GM23338 (cell line): ENCODE measurements around the gene RMND5B. TPM values are rescaled to one million over a fixed set of nuclear protein-coding genes. Genes with fewer than 3 reads are reported as not detected.

Source experiments
- ATAC-seq: fragments of 200-7000 bp; cut with Tn5 transposase; 3 replicates; pipeline ENCODE4 v1.9.1; 2020
- DNase-seq: peaks from one replicate; pipeline ENCODE4 v3.0.0-alpha.2; 2015; ENCODE audit warnings: low spot score
- H2AFZ ChIP-seq: fragments of 200-600 bp; sonication (generic); 2 replicates; pipeline ENCODE4 v1.8.0; 2016; ENCODE audit warnings: antibody characterized with exemption, mild to moderate bottlenecking, moderate library complexity
- H3F3A ChIP-seq: fragments of 200-600 bp; sonication (generic); replicated peaks from 2 replicates; pipeline ENCODE4 v1.8.0; 2017; ENCODE audit warnings: antibody characterized with exemption, mixed run types, low read depth
- H3K27ac ChIP-seq: fragments of 200-600 bp; sonication (generic); 2 replicates; pipeline ENCODE4 v1.6.1; 2016; ENCODE audit warnings: low read depth
- H3K27me3 ChIP-seq: fragments of 200-600 bp; sonication (generic); 2 replicates; pipeline ENCODE4 v1.8.0; 2016; ENCODE audit warnings: mild to moderate bottlenecking, mixed run types, moderate library complexity; ENCODE audit not compliant: insufficient read depth
- H3K36me3 ChIP-seq: fragments of 200-600 bp; sonication (generic); 2 replicates; pipeline ENCODE4 v1.8.0; 2016; ENCODE audit warnings: mild to moderate bottlenecking; ENCODE audit not compliant: insufficient read depth
- H3K4me1 ChIP-seq: fragments of 200-600 bp; sonication (generic); 2 replicates; pipeline ENCODE4 v1.8.0; 2016; ENCODE audit warnings: mild to moderate bottlenecking, moderate library complexity; ENCODE audit not compliant: insufficient read depth
- H3K4me2 ChIP-seq: fragments of 200-600 bp; sonication (generic); 2 replicates; pipeline ENCODE4 v1.7.1; 2017; ENCODE audit warnings: mixed run types
- H3K4me3 ChIP-seq: fragments of 200-600 bp; sonication (generic); 2 replicates; pipeline ENCODE4 v1.6.1; 2016; ENCODE audit warnings: mixed run types
- H3K79me2 ChIP-seq: fragments of 200-600 bp; sonication (generic); replicated peaks from 2 replicates; pipeline ENCODE4 v1.8.0; 2017; ENCODE audit warnings: mild to moderate bottlenecking; ENCODE audit not compliant: insufficient read depth
- H3K9me2 ChIP-seq: fragments of 200-600 bp; sonication (generic); 2 replicates; pipeline ENCODE4 v1.8.0; 2017; ENCODE audit not compliant: insufficient read depth
- H4K20me1 ChIP-seq: fragments of 200-600 bp; sonication (generic); replicated peaks from 2 replicates; pipeline ENCODE4 v1.8.0; 2017; ENCODE audit warnings: mild to moderate bottlenecking; ENCODE audit not compliant: insufficient read depth
- H3K27ac Mint-ChIP-seq: 2 replicates; pipeline ENCODE4 v1.8.0; 2020; ENCODE audit warnings: inconsistent platforms, mild to moderate bottlenecking, moderate library complexity, mixed read lengths
- H3K27me3 Mint-ChIP-seq: 3 replicates; pipeline ENCODE4 v1.8.0; 2022; ENCODE audit warnings: low read depth, mild to moderate bottlenecking, moderate library complexity, mixed read lengths, inconsistent platforms; ENCODE audit not compliant: insufficient read depth, poor library complexity
- H3K36me3 Mint-ChIP-seq: 3 replicates; pipeline ENCODE4 v1.8.0; 2021; ENCODE audit warnings: low read depth, mild to moderate bottlenecking, inconsistent platforms, moderate library complexity, mixed read lengths
- H3K4me1 Mint-ChIP-seq: 3 replicates; pipeline ENCODE4 v1.8.0; 2020; ENCODE audit warnings: mild to moderate bottlenecking, inconsistent platforms, mixed read lengths
- H3K4me3 Mint-ChIP-seq: 3 replicates; pipeline ENCODE4 v1.8.0; 2021; ENCODE audit warnings: moderate library complexity, mild to moderate bottlenecking, inconsistent platforms, mixed read lengths
- H3K9me3 Mint-ChIP-seq: 3 replicates; pipeline ENCODE4 v1.8.0; 2020; ENCODE audit warnings: moderate library complexity, mild to moderate bottlenecking, inconsistent platforms, mixed read lengths
- CREB1 ChIP-seq: fragments of 250-450 bp; sonication (Bioruptor Pico); IDR thresholded peaks from 2 replicates; pipeline ENCODE4 v1.5.0; 2020; ENCODE audit warnings: low read depth, mild to moderate bottlenecking, moderate library complexity
- CTCF ChIP-seq, 2 experiments: fragments of 200-600 bp in 1 of 2; sonication (generic) in 1 of 2; conservative IDR thresholded peaks; 2 replicates each; pipeline versions ENCODE4 v1.5.1 to v1.6.1; 2016 to 2017; ENCODE audit warnings: antibody characterized with exemption in 2 of 2, low read depth in 2 of 2, mild to moderate bottlenecking in 2 of 2, moderate library complexity in 1 of 2
- ETS1 ChIP-seq: IDR thresholded peaks from 2 replicates; pipeline ENCODE4 v1.6.1; 2016; ENCODE audit warnings: antibody characterized with exemption
- EZH2 ChIP-seq: fragments of 200-600 bp; sonication (generic); IDR thresholded peaks from one replicate; pipeline ENCODE4 v1.8.0; 2017; ENCODE audit warnings: antibody characterized with exemption, mild to moderate bottlenecking, low read depth; ENCODE audit not compliant: unreplicated experiment
- EZH2phosphoT487 ChIP-seq: fragments of 200-600 bp; sonication (generic); IDR thresholded peaks from one replicate; pipeline ENCODE4 v1.8.1; 2018; ENCODE audit warnings: antibody characterized with exemption; ENCODE audit not compliant: unreplicated experiment
- JUNB ChIP-seq: IDR thresholded peaks from one replicate; pipeline ENCODE4 v1.6.1; 2016; ENCODE audit warnings: antibody characterized with exemption; ENCODE audit not compliant: unreplicated experiment
- NANOG ChIP-seq: IDR thresholded peaks from 2 replicates; pipeline ENCODE4 v1.6.1; 2016; ENCODE audit warnings: antibody characterized with exemption, borderline replicate concordance
- POLR2AphosphoS5 ChIP-seq: IDR thresholded peaks from 2 replicates; pipeline ENCODE4 v1.6.1; 2016; ENCODE audit warnings: antibody characterized with exemption, low read depth
- REST ChIP-seq: IDR thresholded peaks from one replicate; pipeline ENCODE4 v1.6.1; 2018; ENCODE audit warnings: antibody characterized with exemption; ENCODE audit not compliant: unreplicated experiment
- STAT1 ChIP-seq: IDR thresholded peaks from one replicate; pipeline ENCODE4 v1.6.1; 2016; ENCODE audit warnings: antibody characterized with exemption; ENCODE audit not compliant: unreplicated experiment
- ZNF114 ChIP-seq: fragments of 250-450 bp; sonication (Bioruptor Pico); IDR thresholded peaks from 2 replicates; pipeline ENCODE4 v1.5.0; 2020; ENCODE audit warnings: mild to moderate bottlenecking, moderate library complexity
- ZNF331 ChIP-seq: fragments of 250-450 bp; sonication (Bioruptor Pico); IDR thresholded peaks from 2 replicates; pipeline ENCODE4 v1.5.0; 2020; ENCODE audit warnings: low read depth, mild to moderate bottlenecking, moderate library complexity
- ZNF462 ChIP-seq: fragments of 250-450 bp; sonication (Bioruptor Pico); IDR thresholded peaks from 2 replicates; pipeline ENCODE4 v1.5.0; 2020; ENCODE audit warnings: mild to moderate bottlenecking, moderate library complexity
- polyA plus RNA-seq: library from polyadenylated mRNA; unstranded; fragments of >200 nt; fragmentation: Nextera tagmentation; extraction: Ambion mirVana; gene quantifications from 2 replicates; pipeline ENCODE4 v1.2.1, GENCODE V29; 2016
- total RNA-seq: library from RNA; depleted of rRNA; stranded (reverse); fragments of >200 nt; shearing (Covaris generic); gene quantifications from 2 replicates; pipeline ENCODE4 v1.2.3, GENCODE V29; 2014

Gene RMND5B
- total and polyA plus RNA-seq, 2 experiments from 2014 or later = 47.5 to 101 TPM

GRCh38 chr5:178090856-178091255, 40.0 kb upstream of the RMND5B start (continued):
- TF ChIP-seq ZNF462 (no peak), JUNB (no peak), CREB1 (CRISPR knock-in tag) (no peak), NANOG (no peak), ZNF331 (CRISPR knock-in tag) (no peak), STAT1 (no peak), POLR2AphosphoS5 (no peak), EZH2phosphoT487 (no peak)

- no peaks in the 10 kb centered on the region for H3K79me2 ChIP-seq
- no peaks in the 10 kb centered on the region for H3K4me1 ChIP-seq
- H3K9me3 Mint-ChIP-seq = peaks cover 22% of the 10 kb centered on the region
- H3K36me3 Mint-ChIP-seq = peaks cover 9% of the 10 kb centered on the region
- no peaks in the 10 kb centered on the region for H3K9me2 ChIP-seq
- no peak overlapping the region for H3K27ac ChIP-seq
- H3K27me3 Mint-ChIP-seq = peaks cover 7% of the 10 kb centered on the region
- H3F3A ChIP-seq = 0 out of 2 replicates have a peak, but pooled peaks cover 3% of the 10 kb centered on the region
- no peak overlapping the region for H2AFZ ChIP-seq
- H3K4me1 Mint-ChIP-seq = no peaks in the 10 kb centered on the region
- no peak overlapping the region for H3K4me3 ChIP-seq
- no peaks in the 10 kb centered on the region for H3K36me3 ChIP-seq
- no peak for DNase-seq
- H3K4me3 Mint-ChIP-seq = no peak overlapping the region
- H3K27me3 ChIP-seq = no peaks in the 10 kb centered on the region
- no peaks in the 10 kb centered on the region for H4K20me1 ChIP-seq
- no peak overlapping the region for H3K4me2 ChIP-seq
- ATAC-seq = no peak
- H3K27ac Mint-ChIP-seq = no peak overlapping the region
- no peak for TF ChIP-seq CREB1 (CRISPR knock-in tag)
- TF ChIP-seq CTCF (conservative IDR thresholded peaks at IDR 0.05; ENCODE audit: low read depth in 2 of 2) = no peak
- no peak for TF ChIP-seq REST
- no peak for TF ChIP-seq EZH2
- TF ChIP-seq ZNF114 (CRISPR knock-in tag) = no peak
- no peak for TF ChIP-seq NANOG
- TF ChIP-seq EZH2phosphoT487 = no peak
- TF ChIP-seq ETS1 = no peak
- no peak for TF ChIP-seq JUNB
- TF ChIP-seq POLR2AphosphoS5 = no peak
- no peak for TF ChIP-seq ZNF331 (CRISPR knock-in tag)
- no peak for TF ChIP-seq STAT1
Observed at GRCh38 chr5:178093134-178093533, 37.7 kb upstream of the RMND5B start.
